Endodermal cell (in vitro differentiated cells): ENCODE measurements around the gene ARHGAP10. TPM values are rescaled to one million over a fixed set of nuclear protein-coding genes. Genes with fewer than 3 reads are reported as not detected.
A peak's percentile ranks its signal among the peaks of the same experiment; 100 is the strongest.

ENCODE experiments used
- DNase-seq: peaks from one replicate; pipeline ENCODE4 v3.0.0-alpha.2; 2017
- H3K27ac ChIP-seq: 2 replicates; pipeline ENCODE4 v1.5.1; 2013; ENCODE audit warnings: mild to moderate bottlenecking, low read depth, low read length, moderate library complexity
- H3K27me3 ChIP-seq: 2 replicates; pipeline ENCODE4 v1.6.1; 2013; ENCODE audit warnings: mild to moderate bottlenecking, low read length, moderate library complexity; ENCODE audit not compliant: insufficient read depth, control insufficient read depth, poor library complexity, severe bottlenecking
- H3K36me3 ChIP-seq: 2 replicates; pipeline ENCODE4 v1.7.0; 2013; ENCODE audit warnings: mild to moderate bottlenecking, low read length, moderate library complexity; ENCODE audit not compliant: control insufficient read depth, insufficient read depth
- H3K4me1 ChIP-seq: one replicate; pipeline ENCODE4 v1.7.0; 2013; ENCODE audit warnings: low read length; ENCODE audit not compliant: control insufficient read depth, insufficient read depth
- H3K4me3 ChIP-seq: 2 replicates; pipeline ENCODE4 v1.5.1; 2013; ENCODE audit warnings: mild to moderate bottlenecking, low read length, moderate library complexity
- H3K9ac ChIP-seq: 2 replicates; pipeline ENCODE4 v1.6.1; 2013; ENCODE audit warnings: mild to moderate bottlenecking, low read length, moderate library complexity; ENCODE audit not compliant: poor library complexity, severe bottlenecking; ENCODE audit errors: extremely low read depth
- H3K9me3 ChIP-seq: 2 replicates; pipeline ENCODE4 v1.6.1; 2013; ENCODE audit warnings: mild to moderate bottlenecking, low read length, moderate library complexity; ENCODE audit not compliant: control insufficient read depth
- H3K27ac Mint-ChIP-seq: 2 replicates; pipeline ENCODE4 v1.8.0; 2020; ENCODE audit warnings: mixed read lengths
- H3K27me3 Mint-ChIP-seq: 2 replicates; pipeline ENCODE4 v1.8.0; 2021; ENCODE audit warnings: mild to moderate bottlenecking, mixed read lengths; ENCODE audit not compliant: insufficient read depth
- H3K36me3 Mint-ChIP-seq: 2 replicates; pipeline ENCODE4 v1.8.0; 2020; ENCODE audit warnings: low read depth, mixed read lengths
- H3K4me1 Mint-ChIP-seq: 2 replicates; pipeline ENCODE4 v1.8.0; 2020; ENCODE audit warnings: mixed read lengths
- H3K4me3 Mint-ChIP-seq: 2 replicates; pipeline ENCODE4 v1.8.0; 2020; ENCODE audit warnings: mild to moderate bottlenecking, moderate library complexity, mixed read lengths
- H3K9me3 Mint-ChIP-seq: 2 replicates; pipeline ENCODE4 v1.8.0; 2020; ENCODE audit warnings: mild to moderate bottlenecking, mixed read lengths
- CTCF ChIP-seq: fragments of 200-600 bp; sonication (generic); conservative IDR thresholded peaks from 2 replicates; pipeline ENCODE4 v1.5.0; 2021; ENCODE audit warnings: antibody characterized with exemption, mild to moderate bottlenecking
- WGBS, 2 experiments: methylation state at CpG; one replicate each; pipeline versions ENCODE4 v1.1.5 to v1.1.7; 2013; ENCODE audit warnings: missing lambda C conversion rate in 2 of 2, mixed read lengths in 1 of 2; ENCODE audit not compliant: insufficient coverage in 1 of 2, insufficient read length in 1 of 2; 5-methylcytosine and 5-hydroxymethylcytosine counted together
- total RNA-seq, 2 donors: library from RNA; stranded (reverse); fragmentation: NEBNext Ultra II Directional in 1 of 2; extraction: Animal tissue kit (Norgen Biotek cat#: 25700) in 1 of 2; gene quantifications; 2 replicates in 1 of 2; 3 replicates in 1 of 2; pipeline ENCODE4 v1.2.1, GENCODE V29; 2021

Gene ARHGAP10
- total RNA-seq, 2 donors from 2014 or later = 9.1 to 11.8 TPM

- Mint-ChIP-seq H3K36me3 (no peaks in the 10 kb centered on the region), H3K27ac (peak overlapping the region; percentile 21), H3K27me3 (peaks cover 18% of the 10 kb centered on the region), H3K4me1 (peaks cover 41% of the 10 kb centered on the region), H3K4me3 (no peak overlapping the region), H3K9me3 (no peaks in the 10 kb centered on the region)
- H3K9ac ChIP-seq = no peak overlapping the region
- WGBS, 2 experiments = 93 to 94% methylated on average over 5 to 6 of the region's 6 CpGs
- peaks cover 3% of the 10 kb centered on the region for H3K4me1 ChIP-seq
- no peak for DNase-seq
- H3K27me3 ChIP-seq = peaks cover 11% of the 10 kb centered on the region
- TF ChIP-seq CTCF = no peak
- H3K9me3 ChIP-seq = no peaks in the 10 kb centered on the region
- no peak overlapping the region for H3K27ac ChIP-seq
- H3K4me3 ChIP-seq = no peak overlapping the region
- no peaks in the 10 kb centered on the region for H3K36me3 ChIP-seq
These were observed 3.8 kb downstream of the ARHGAP10 start for GRCh38 chr4:147735413-147736301.

- Histone ChIP-seq H3K9ac (no peak overlapping the region), H3K4me1 (peaks cover 3% of the 10 kb centered on the region), H3K27ac (no peak overlapping the region), H3K4me3 (no peak overlapping the region), H3K9me3 (no peaks in the 10 kb centered on the region), H3K27me3 (peaks cover 11% of the 10 kb centered on the region), H3K36me3 (no peaks in the 10 kb centered on the region)
- H3K4me3 Mint-ChIP-seq = no peak overlapping the region
- no peaks in the 10 kb centered on the region for H3K9me3 Mint-ChIP-seq
- 67 to 82% methylated on average over 3 of the region's 3 CpGs for WGBS, 2 experiments
- peaks cover 18% of the 10 kb centered on the region for H3K27me3 Mint-ChIP-seq
- peaks cover 49% of the 10 kb centered on the region for H3K4me1 Mint-ChIP-seq
- DNase-seq = no peak
- no peak for TF ChIP-seq CTCF
- no peaks in the 10 kb centered on the region for H3K36me3 Mint-ChIP-seq
- H3K27ac Mint-ChIP-seq = peak overlapping the region; percentile 21
These were observed 4.6 kb downstream of the ARHGAP10 start for GRCh38 chr4:147736458-147736857.

- peaks cover 55% of the 10 kb centered on the region for H3K4me1 Mint-ChIP-seq
- no peak overlapping the region for H3K4me3 Mint-ChIP-seq
- no peak for TF ChIP-seq CTCF
- H3K36me3 Mint-ChIP-seq = no peaks in the 10 kb centered on the region
- Histone ChIP-seq H3K27ac (no peak overlapping the region), H3K9ac (no peak overlapping the region), H3K36me3 (no peaks in the 10 kb centered on the region), H3K4me3 (no peak overlapping the region), H3K27me3 (peaks cover 10% of the 10 kb centered on the region), H3K9me3 (no peaks in the 10 kb centered on the region), H3K4me1 (peaks cover 7% of the 10 kb centered on the region)
- peaks cover 17% of the 10 kb centered on the region for H3K27me3 Mint-ChIP-seq
- DNase-seq = peak; percentile 77
- 22% methylated on average over 2 of the region's 2 CpGs; no CpG with 5 or more reads in 1 of the 2 experiments for WGBS, 2 experiments
- no peaks in the 10 kb centered on the region for H3K9me3 Mint-ChIP-seq
- no peak overlapping the region for H3K27ac Mint-ChIP-seq
These were observed 5.7 kb downstream of the ARHGAP10 start for GRCh38 chr4:147737623-147738022.
